ENCODE measurements around the gene MTM1. TPM values are rescaled to one million over a fixed set of nuclear protein-coding genes. Genes with fewer than 3 reads are reported as not detected.

MTM1 gene
- total RNA-seq, 1 donor from 2014 or later, result 9.8 TPM

GRCh38 chrX:150587585-150588503 lies 19.4 kb downstream of the MTM1 start:
- no peaks in the 10 kb centered on the region for H3K4me1 Mint-ChIP-seq (ENCODE audit: unreplicated experiment)
- no peaks in the 10 kb centered on the region for H3K27me3 Mint-ChIP-seq
- no peak overlapping the region for H3K4me3 Mint-ChIP-seq
- TF ChIP-seq, protein P1, sequence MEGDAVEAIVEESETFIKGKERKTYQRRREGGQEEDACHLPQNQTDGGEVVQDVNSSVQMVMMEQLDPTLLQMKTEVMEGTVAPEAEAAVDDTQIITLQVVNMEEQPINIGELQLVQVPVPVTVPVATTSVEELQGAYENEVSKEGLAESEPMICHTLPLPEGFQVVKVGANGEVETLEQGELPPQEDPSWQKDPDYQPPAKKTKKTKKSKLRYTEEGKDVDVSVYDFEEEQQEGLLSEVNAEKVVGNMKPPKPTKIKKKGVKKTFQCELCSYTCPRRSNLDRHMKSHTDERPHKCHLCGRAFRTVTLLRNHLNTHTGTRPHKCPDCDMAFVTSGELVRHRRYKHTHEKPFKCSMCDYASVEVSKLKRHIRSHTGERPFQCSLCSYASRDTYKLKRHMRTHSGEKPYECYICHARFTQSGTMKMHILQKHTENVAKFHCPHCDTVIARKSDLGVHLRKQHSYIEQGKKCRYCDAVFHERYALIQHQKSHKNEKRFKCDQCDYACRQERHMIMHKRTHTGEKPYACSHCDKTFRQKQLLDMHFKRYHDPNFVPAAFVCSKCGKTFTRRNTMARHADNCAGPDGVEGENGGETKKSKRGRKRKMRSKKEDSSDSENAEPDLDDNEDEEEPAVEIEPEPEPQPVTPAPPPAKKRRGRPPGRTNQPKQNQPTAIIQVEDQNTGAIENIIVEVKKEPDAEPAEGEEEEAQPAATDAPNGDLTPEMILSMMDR (conservative IDR thresholded peaks at IDR 0.05), result peak; percentile 78
- DNase-seq (ENCODE audit: extremely low spot score, unreplicated experiment), result no peak
- no peak overlapping the region for H3K27ac Mint-ChIP-seq
- H3K9me3 Mint-ChIP-seq, result no peaks in the 10 kb centered on the region
- H3K36me3 Mint-ChIP-seq, result peaks cover 4% of the 10 kb centered on the region

DNA sequence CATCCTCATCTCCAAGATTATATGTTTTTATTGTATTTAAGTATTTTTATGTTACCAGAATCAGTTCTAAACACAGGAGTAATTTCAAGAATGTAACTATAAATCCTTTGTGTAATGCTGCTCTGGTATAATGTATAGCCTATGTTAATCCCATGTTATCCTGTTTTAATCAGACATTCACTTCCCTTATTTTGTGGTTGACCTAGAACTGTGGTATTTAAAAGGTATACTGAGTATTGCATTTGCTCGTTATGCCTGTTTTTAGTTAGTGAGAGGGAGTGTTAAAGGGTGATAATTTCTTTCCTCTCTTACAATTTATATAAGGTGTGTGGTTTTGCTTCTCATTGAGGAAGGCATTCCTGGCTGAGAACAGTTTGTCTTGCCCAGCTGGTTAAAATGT lies 26.2 kb downstream of the MTM1 start:
- Mint-ChIP-seq H3K9me3 (no peaks in the 10 kb centered on the region), H3K27ac (no peak overlapping the region), H3K27me3 (no peaks in the 10 kb centered on the region), H3K4me1 (ENCODE audit: unreplicated experiment) (no peaks in the 10 kb centered on the region), H3K4me3 (no peak overlapping the region), H3K36me3 (no peaks in the 10 kb centered on the region)
- DNase-seq (ENCODE audit: extremely low spot score, unreplicated experiment), result no peak
- TF ChIP-seq, protein P1 (conservative IDR thresholded peaks at IDR 0.05), result no peak

DNA sequence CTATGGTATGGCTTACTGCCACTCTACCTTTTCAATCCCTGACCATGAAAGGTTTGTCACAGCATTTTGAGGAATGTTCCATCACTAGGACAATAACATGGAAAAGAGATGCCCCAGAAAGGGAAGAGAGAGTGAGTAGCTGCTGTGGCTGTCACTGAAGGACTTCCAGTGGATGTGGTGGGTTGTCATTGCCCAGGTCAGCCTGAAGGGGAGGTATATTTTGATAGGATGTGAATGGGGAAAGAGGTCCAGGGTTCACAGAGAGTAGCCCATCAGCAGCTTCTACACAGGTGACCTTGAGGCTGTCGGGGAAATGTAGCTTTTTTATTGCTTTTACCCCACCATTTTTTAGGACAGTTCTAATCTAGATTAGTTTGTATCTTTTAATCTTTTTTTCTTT lies 30.8 kb downstream of the MTM1 start:
- Mint-ChIP-seq H3K4me1 (ENCODE audit: unreplicated experiment) (no peaks in the 10 kb centered on the region), H3K9me3 (no peaks in the 10 kb centered on the region), H3K27me3 (no peaks in the 10 kb centered on the region), H3K4me3 (no peak overlapping the region), H3K27ac (no peak overlapping the region), H3K36me3 (no peaks in the 10 kb centered on the region)
- TF ChIP-seq, protein P1 (conservative IDR thresholded peaks at IDR 0.05), result no peak
- DNase-seq (ENCODE audit: extremely low spot score, unreplicated experiment), result no peak

- Mint-ChIP-seq H3K4me1 (ENCODE audit: unreplicated experiment) (no peaks in the 10 kb centered on the region), H3K27ac (no peak overlapping the region), H3K36me3 (peaks cover 8% of the 10 kb centered on the region), H3K27me3 (no peaks in the 10 kb centered on the region), H3K9me3 (no peaks in the 10 kb centered on the region), H3K4me3 (no peak overlapping the region)
- TF ChIP-seq, protein P1 (conservative IDR thresholded peaks at IDR 0.05), result no peak
- DNase-seq (ENCODE audit: extremely low spot score, unreplicated experiment), result no peak
These were observed 33.9 kb downstream of the MTM1 start for GRCh38 chrX:150602296-150602695.

DNA sequence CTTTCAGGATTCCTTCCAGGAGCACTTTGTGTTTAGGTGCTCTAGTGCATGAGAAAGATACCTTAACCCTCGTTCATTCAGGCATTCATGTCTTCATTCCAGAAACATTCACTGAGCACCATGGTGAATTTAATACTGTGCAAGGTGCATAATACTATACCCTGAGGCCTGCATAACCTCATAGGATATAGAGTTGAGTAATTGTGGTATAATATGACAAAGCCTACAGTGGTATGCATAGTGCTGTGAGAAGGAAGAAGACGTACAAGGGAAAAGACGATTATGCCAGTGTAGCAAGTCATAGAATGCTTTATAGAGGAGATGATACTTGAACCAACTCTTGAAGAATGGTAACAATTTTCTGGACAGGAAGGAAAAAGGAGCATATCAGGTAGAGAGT lies 34.3 kb downstream of the MTM1 start:
- Mint-ChIP-seq H3K27ac (no peak overlapping the region), H3K27me3 (no peaks in the 10 kb centered on the region), H3K9me3 (no peaks in the 10 kb centered on the region), H3K36me3 (peaks cover 13% of the 10 kb centered on the region), H3K4me1 (ENCODE audit: unreplicated experiment) (no peaks in the 10 kb centered on the region), H3K4me3 (no peak overlapping the region)
- no peak for DNase-seq (ENCODE audit: extremely low spot score, unreplicated experiment)
- TF ChIP-seq, protein P1 (conservative IDR thresholded peaks at IDR 0.05), result no peak
